Vagina (tissue), 2 donors: ENCODE data around the gene NCOA3.

Experiments
- POLR2A ChIP-seq, 2 donors: fragments of 450-650 bp; IDR thresholded peaks; one replicate each; pipeline ENCODE4 v1.6.1; 2017; ENCODE audit warnings: antibody characterized with exemption in 2 of 2, mild to moderate bottlenecking in 2 of 2, moderate library complexity in 2 of 2
- TF ChIP-seq, protein P1 (sequence below), 3 experiments: fragments of 450-650 bp in 2 of 3; fragments of 200-600 bp in 1 of 3; sonication (generic) in 1 of 3; IDR thresholded peaks; one replicate each; pipeline ENCODE4 v1.5.1; 2017 to 2019; ENCODE audit warnings: antibody characterized with exemption in 3 of 3, mild to moderate bottlenecking in 2 of 3, moderate library complexity in 2 of 3

DNA sequence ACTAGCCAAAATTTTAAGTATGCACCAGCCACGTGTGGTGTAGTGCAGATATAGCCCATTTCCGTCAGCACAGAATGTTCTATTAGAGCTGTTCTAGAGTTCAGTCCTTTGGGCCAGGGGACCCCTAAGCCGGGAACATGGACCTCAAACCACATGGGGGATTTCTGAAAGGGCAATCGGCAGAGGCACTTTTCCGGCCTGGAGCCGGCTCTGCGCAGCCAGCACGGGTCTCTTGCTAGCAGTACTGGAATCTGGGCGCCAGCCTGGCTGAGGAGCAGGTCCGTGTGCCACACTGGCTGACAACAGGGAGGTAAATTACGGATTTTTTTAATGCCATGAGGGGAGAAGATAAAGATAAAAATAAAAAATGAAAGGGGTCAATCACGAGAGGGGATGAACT lies 163.1 kb downstream of the NCOA3 start:
- TF ChIP-seq, protein P1, sequence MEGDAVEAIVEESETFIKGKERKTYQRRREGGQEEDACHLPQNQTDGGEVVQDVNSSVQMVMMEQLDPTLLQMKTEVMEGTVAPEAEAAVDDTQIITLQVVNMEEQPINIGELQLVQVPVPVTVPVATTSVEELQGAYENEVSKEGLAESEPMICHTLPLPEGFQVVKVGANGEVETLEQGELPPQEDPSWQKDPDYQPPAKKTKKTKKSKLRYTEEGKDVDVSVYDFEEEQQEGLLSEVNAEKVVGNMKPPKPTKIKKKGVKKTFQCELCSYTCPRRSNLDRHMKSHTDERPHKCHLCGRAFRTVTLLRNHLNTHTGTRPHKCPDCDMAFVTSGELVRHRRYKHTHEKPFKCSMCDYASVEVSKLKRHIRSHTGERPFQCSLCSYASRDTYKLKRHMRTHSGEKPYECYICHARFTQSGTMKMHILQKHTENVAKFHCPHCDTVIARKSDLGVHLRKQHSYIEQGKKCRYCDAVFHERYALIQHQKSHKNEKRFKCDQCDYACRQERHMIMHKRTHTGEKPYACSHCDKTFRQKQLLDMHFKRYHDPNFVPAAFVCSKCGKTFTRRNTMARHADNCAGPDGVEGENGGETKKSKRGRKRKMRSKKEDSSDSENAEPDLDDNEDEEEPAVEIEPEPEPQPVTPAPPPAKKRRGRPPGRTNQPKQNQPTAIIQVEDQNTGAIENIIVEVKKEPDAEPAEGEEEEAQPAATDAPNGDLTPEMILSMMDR (IDR thresholded peaks at IDR 0.05), result no peak
- no peak for TF ChIP-seq POLR2A (IDR thresholded peaks at IDR 0.05)
